ENCODE results near the gene TNNT3. TPM values are rescaled to one million over a fixed set of nuclear protein-coding genes. Genes with fewer than 3 reads are reported as not detected.
A peak's percentile ranks its signal among the peaks of the same experiment; 100 is the strongest.

TNNT3 gene
- total RNA-seq, 3 donors from 2014 or later, result 3.5 to 8.2 (median 3.6) TPM

- no peaks in the 10 kb centered on the region for H3K4me1 ChIP-seq
- H3K9me3 ChIP-seq, result no peaks in the 10 kb centered on the region
- H3K36me3 ChIP-seq, result no peaks in the 10 kb centered on the region
- H3K27me3 ChIP-seq, result no peaks in the 10 kb centered on the region
- DNase-seq (ENCODE audit: low spot score in 2 of 2), result no peak
- H3K27ac ChIP-seq, result peak overlapping the region in 1 of 2 donors; percentile 43
- intact Hi-C loops (cut with DNase I; ENCODE audit: low total_unique reads), result loop anchor here (10.0 kb wide), 1 partner anchor 48 kb away; the partner anchor contains the start of gene MRPL23
- H3K4me3 ChIP-seq, result peak overlapping the region in 1 of 3 donors; percentile 0
- TF ChIP-seq POLR2A (IDR thresholded peaks at IDR 0.05) (no peak), CTCF (IDR thresholded peaks at IDR 0.05) (no peak), POLR2AphosphoS5 (IDR thresholded peaks at IDR 0.05) (no peak)
Measured at GRCh38 chr11:1896923-1897322, 22.6 kb upstream of the TNNT3 start.

GRCh38 chr11:1899090-1899489 lies 20.4 kb upstream of the TNNT3 start:
- no peaks in the 10 kb centered on the region for H3K4me1 ChIP-seq
- H3K4me3 ChIP-seq, result no peak overlapping the region
- intact Hi-C loops (cut with DNase I; ENCODE audit: low total_unique reads), result loop anchor here (10.0 kb wide), 1 partner anchor 46 kb away; the partner anchor contains the start of gene MRPL23
- no peak for DNase-seq (ENCODE audit: low spot score in 2 of 2)
- TF ChIP-seq POLR2A (IDR thresholded peaks at IDR 0.05) (no peak), CTCF (IDR thresholded peaks at IDR 0.05) (no peak), POLR2AphosphoS5 (IDR thresholded peaks at IDR 0.05) (no peak)
- no peak overlapping the region for H3K27ac ChIP-seq
- no peaks in the 10 kb centered on the region for H3K9me3 ChIP-seq
- no peaks in the 10 kb centered on the region for H3K36me3 ChIP-seq
- no peaks in the 10 kb centered on the region for H3K27me3 ChIP-seq

GRCh38 chr11:1899686-1900085 lies 19.8 kb upstream of the TNNT3 start:
- DNase-seq (ENCODE audit: low spot score in 2 of 2), result no peak
- H3K36me3 ChIP-seq, result no peaks in the 10 kb centered on the region
- no peaks in the 10 kb centered on the region for H3K9me3 ChIP-seq
- no peaks in the 10 kb centered on the region for H3K4me1 ChIP-seq
- no peak for TF ChIP-seq POLR2A (IDR thresholded peaks at IDR 0.05)
- TF ChIP-seq CTCF (IDR thresholded peaks at IDR 0.05), result no peak
- TF ChIP-seq POLR2AphosphoS5 (IDR thresholded peaks at IDR 0.05), result no peak
- intact Hi-C loops (cut with DNase I; ENCODE audit: low total_unique reads), result loop anchor here (10.0 kb wide), 1 partner anchor 45 kb away; the partner anchor contains the start of gene MRPL23
- no peak overlapping the region for H3K27ac ChIP-seq
- H3K27me3 ChIP-seq, result no peaks in the 10 kb centered on the region
- H3K4me3 ChIP-seq, result no peak overlapping the region

GRCh38 chr11:1906181-1906580 lies 13.3 kb upstream of the TNNT3 start:
- DNase-seq (ENCODE audit: low spot score in 2 of 2), result no peak
- intact Hi-C loops (cut with DNase I; ENCODE audit: low total_unique reads), result no loop called here
- no peaks in the 10 kb centered on the region for H3K27me3 ChIP-seq
- peak overlapping the region; percentile 61 to 73 for H3K27ac ChIP-seq
- TF ChIP-seq POLR2AphosphoS5 (IDR thresholded peaks at IDR 0.05), result no peak
- no peak for TF ChIP-seq CTCF (IDR thresholded peaks at IDR 0.05)
- no peak for TF ChIP-seq POLR2A (IDR thresholded peaks at IDR 0.05)
- no peaks in the 10 kb centered on the region for H3K4me1 ChIP-seq
- no peaks in the 10 kb centered on the region for H3K9me3 ChIP-seq
- no peaks in the 10 kb centered on the region for H3K36me3 ChIP-seq
- H3K4me3 ChIP-seq, result no peak overlapping the region

- no peaks in the 10 kb centered on the region for H3K27me3 ChIP-seq
- H3K4me3 ChIP-seq, result no peak overlapping the region
- no peak for DNase-seq (ENCODE audit: low spot score in 2 of 2)
- H3K27ac ChIP-seq, result peak overlapping the region; percentile 61 to 73
- intact Hi-C loops (cut with DNase I; ENCODE audit: low total_unique reads), result no loop called here
- no peaks in the 10 kb centered on the region for H3K36me3 ChIP-seq
- H3K9me3 ChIP-seq, result no peaks in the 10 kb centered on the region
- H3K4me1 ChIP-seq, result no peaks in the 10 kb centered on the region
- TF ChIP-seq CTCF (IDR thresholded peaks at IDR 0.05) (no peak), POLR2AphosphoS5 (IDR thresholded peaks at IDR 0.05) (no peak), POLR2A (IDR thresholded peaks at IDR 0.05) (no peak)
Measured at GRCh38 chr11:1906611-1907423, 12.7 kb upstream of the TNNT3 start.
